Left hindlimb (tissue), 1 donor: ENCODE measurements around the gene ZNF845.
A peak's percentile ranks its signal among the peaks of the same experiment; 100 is the strongest.
"Not testable (repeated sequence)": the region's sequence is repeated elsewhere in the genome, so short reads cannot be mapped to it uniquely, and the experiment has no call there.

Source experiments
- DNase-seq: peaks from one replicate; pipeline ENCODE4 v3.0.0-alpha.2; 2018

ZNF845 gene

GRCh38 chr19:53333463-53334449, at the start of gene ZNF845:
ZNF845 (plus strand) TSS chr19:53333749; CDS start chr19:53341308, 7,559 bp downstream.
- DNase-seq = peak; percentile 95

GRCh38 chr19:53285087-53285486, 48.5 kb upstream of the ZNF845 start:
- no peak for DNase-seq

DNA sequence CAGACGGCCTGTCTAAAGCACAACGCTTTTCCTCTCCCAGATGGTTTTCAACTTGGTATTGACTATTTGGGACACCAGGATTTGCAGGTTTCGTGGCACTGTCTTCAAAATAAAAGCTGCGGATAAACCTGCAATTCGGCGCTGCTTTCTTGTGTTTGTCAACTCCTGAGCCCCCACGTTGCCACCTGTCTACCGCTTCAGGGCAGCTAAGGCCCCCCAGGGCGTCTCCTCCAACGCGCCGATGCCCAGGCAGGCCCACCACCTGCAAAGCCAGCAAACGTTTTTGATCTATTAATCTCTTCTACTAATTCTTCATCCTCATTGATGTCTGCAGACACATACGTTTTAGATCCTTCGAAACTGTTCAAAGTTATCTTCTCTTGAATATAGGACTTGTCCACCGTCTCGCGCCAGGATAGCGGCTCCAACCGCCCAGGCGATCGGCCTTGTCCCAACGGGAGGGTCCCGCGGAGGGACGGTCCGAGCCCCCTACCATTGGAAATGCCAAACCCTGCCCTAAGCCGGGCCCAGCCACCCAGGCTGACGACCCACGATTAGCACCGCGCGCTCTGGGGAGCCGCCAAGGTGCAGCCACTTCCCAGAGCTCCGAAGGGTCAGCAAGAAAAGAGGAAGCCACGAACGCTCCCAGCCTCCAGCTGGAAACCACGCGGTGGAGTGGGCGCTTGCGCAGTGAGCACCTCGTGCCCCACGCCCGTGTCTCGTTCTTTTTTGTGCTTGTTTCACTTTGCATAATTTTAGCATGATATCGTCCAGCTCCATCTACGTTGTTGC, 42.6 kb upstream of the ZNF845 start:
- no peak for DNase-seq

GRCh38 chr19:53294786-53295441, 38.6 kb upstream of the ZNF845 start:
- DNase-seq = no peak

- DNase-seq = not testable (repeated sequence)
Observed at GRCh38 chr19:53301341-53301740, 32.2 kb upstream of the ZNF845 start.

DNA sequence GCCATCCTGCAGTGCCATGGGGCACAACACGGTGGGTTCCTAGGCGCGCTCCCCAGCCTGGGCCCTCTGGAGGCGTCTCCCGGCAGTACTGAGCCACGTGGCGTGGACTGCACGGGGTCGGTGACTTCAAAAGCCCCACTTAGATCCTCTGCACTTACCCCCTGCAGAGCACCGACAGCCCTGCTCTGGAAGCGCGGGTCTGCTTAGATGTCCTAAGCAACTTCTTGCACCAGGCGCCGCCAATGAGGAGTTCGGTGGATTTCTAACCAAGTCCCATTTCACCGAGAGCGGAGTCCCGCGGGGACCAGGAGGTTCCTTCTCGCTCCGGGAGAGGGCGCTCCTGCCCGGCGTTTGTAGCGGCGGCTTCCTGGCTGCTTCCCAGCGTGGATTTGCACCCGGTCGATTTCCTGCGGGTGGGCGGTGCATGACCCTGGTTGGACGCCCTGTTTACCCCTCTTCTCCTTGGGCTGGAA, 25.2 kb upstream of the ZNF845 start:
- no peak for DNase-seq

DNA sequence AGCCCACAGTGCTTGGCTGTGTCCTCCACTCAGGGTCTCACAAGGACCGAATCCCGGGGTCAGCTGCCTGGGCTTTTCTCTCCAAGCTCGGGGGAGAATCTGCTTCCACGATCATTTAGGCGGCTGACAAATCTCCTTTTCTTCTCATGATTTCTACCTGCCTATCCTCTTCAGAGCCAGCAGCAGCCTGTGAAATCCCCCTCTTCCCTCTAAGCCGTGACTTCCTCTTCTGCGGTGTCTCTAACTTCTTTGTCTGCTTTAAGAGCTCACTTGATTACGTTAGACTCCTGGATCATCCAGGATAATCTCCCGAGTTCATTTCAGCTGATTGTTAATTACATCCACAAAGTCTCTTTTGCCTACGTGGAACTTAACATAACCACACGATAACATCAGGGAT, 22.5 kb upstream of the ZNF845 start:
- DNase-seq = no peak

DNA sequence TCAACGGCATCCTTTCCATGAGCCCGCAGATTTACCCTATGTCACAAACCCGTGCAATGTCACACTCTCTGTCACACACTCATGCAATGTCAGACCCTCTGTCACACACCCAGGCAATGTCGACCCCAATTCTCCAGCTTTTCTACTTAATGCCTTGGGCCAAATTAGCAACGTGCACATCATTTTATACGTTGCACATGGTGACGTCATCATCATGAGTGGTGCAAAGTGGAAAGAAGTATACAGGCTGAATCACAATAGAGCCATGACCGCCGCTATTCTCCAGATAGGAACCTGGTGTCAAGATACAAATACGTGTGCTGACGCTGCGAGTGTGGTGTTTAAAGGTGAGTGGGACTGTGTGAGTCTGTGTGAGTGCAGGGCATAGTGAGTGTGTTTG, 21.7 kb upstream of the ZNF845 start:
- DNase-seq = no peak

GRCh38 chr19:53328967-53329366, 4.6 kb upstream of the ZNF845 start:
- peak; percentile 45 for DNase-seq

GRCh38 chr19:53332484-53332883, 1.1 kb upstream of the ZNF845 start:
- DNase-seq = no peak

- peak; percentile 60 for DNase-seq
Observed at GRCh38 chr19:53333066-53333462, 485 bp upstream of the ZNF845 start.

DNA sequence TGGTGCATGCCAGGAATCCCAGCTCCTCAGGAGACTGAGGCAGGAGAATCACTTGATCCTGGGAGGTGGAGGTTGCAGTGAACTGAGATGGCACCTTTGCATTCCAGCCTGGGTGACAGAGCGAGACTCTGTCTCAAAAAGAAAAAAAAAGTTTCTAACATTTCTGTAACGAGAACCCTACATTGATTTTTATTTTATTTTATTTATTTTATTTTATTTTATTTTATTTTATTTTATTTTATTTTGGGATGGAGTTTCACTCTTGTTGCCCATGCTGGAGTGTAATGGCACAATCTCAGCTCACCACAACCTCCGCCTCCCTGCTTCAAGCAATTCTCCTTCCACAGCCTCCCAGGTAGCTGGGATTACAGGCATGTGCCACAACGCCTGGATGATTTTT, 10.9 kb downstream of the ZNF845 start:
- DNase-seq = not testable (repeated sequence)

- no peak for DNase-seq
Observed at GRCh38 chr19:53355739-53356138, 22.2 kb downstream of the ZNF845 start.

- DNase-seq = no peak
Observed at GRCh38 chr19:53357821-53358581, 24.5 kb downstream of the ZNF845 start.

DNA sequence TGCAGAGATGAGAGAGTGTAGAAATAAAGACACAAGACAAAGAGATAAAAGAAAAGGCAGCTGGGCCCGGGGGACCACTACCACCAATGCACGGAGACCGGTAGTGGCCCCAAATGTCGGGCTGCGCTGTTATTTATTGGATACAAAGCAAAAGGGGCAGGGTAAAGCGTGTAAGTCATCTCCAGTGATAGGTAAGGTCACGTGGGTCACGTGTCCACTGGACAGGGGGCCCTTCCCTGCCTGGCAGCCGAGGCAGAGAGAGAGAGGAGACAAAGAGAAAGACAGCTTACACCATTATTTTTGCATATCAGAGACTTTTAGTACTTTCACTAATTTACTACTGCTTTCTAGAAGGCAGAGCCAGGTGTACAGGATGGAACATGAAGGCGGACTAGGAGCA, 26.5 kb downstream of the ZNF845 start:
- DNase-seq = not testable (repeated sequence)

DNA sequence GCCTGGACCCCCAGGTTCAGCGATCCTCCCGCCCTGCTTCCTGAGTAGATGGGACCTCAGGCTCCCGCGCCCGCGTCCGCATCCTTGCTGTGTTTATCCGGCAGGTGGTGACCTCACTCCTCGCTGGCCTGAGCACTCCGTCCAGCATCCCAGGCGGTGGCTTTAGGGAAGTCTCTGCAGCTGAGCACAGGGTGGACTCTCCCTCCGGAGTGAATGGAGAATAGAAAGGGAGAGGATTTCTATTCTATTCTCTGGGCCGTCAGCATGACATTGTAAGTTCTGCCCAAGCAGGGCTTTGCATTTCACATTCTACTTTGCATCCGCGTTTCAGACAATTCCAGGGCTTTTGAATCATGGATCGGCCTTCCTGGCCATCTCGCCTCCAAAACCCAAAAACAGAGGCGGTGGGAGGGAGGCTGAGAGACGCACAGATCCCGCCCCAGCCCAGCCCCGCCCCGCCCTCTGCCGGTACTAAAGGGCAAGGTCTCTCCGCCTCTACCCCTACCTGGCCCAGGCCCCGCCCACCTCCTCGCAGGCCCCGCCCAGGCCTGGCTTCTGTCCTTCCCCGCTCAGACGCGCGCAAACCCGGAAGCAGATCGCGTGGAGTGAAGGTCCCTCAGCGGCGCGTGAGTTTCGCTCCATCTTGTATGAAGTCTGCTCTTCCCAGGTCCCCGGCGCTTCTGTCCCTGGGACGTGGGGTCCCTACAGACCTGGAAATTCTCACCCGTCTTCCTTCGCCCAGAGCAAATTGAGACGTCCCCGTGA, 31.8 kb downstream of the ZNF845 start, which contains the start of gene ZNF525:
TSS of gene ZNF525 (plus strand) at position 572 of the 765 bp plus-strand sequence. CDS start 6,577 bp downstream, outside the sequence.
- DNase-seq = peak; percentile 89

DNA sequence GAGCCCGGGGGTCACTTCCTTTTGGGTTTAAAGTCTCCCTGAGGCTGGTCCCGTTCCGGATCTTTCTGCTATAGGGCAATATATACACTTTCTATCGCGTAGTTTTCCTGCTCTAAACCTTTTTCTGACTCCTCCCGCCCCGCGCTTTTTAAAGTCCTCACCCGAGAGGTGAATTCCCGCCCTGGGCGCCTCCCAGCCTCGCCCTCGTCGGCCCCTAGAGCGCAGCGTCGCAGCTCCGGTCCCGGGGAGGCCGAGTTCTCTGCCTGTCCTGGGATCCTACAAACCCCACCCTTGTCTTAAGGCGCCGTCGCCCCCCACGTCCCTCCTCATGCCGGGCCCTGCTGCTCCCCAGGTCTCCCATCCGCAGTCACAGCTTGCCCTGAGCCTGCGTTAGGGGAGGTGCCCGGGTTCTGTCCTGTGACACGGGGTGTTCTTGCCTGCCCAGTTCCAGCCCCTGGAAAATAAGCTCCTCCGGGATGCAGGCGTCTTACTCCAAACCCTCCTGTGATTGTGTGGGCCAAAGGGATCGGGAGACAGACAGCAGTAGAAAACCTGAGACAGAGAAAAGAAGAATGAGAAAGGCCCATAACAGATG, 32.4 kb downstream of the ZNF845 start:
- DNase-seq = no peak

DNA sequence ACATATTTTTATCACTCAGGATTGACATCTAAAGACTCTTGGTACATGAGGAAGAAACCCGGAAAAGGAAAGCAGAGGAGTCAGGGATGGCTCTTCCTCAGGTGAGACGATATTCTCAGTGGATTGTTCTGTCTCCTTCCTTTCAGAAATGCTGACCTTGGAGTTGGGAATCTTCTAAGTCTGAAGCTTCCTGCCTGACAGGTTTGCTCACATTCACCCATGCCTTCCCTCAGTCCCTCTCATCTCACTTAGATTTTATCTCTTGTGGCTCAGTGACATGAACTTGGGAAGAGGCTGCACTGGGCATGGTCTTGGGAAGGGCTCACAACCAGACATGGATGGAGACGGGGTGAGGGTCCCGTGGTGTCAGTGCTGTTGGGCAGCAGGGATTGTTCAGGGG, 38.6 kb downstream of the ZNF845 start:
- DNase-seq = no peak

- no peak for DNase-seq
Observed at GRCh38 chr19:53374288-53374687, 40.7 kb downstream of the ZNF845 start.

GRCh38 chr19:53374743-53375142, 41.2 kb downstream of the ZNF845 start:
- no peak for DNase-seq

DNA sequence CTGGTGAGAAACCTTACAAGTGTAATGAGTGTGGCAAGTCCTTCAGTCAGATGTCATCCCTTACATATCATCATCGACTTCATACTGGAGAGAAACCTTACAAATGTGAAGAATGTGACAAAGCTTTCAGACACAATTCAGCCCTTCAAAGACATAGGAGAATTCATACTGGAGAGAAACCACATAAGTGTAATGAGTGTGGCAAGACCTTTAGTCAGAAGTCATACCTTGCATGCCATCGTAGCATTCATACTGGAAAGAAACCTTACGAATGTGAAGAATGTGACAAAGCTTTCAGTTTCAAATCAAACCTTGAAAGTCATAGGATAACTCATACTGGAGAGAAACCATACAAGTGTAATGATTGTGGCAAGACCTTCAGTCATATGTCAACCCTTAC, 47.8 kb downstream of the ZNF845 start:
- DNase-seq = no peak
